Ascending aorta (tissue), 2 donors: ENCODE data around the gene GALNT16. TPM values are rescaled to one million over a fixed set of nuclear protein-coding genes. Genes with fewer than 3 reads are reported as not detected.

Experiments used
- DNase-seq, 2 donors: peaks; one replicate each; pipeline ENCODE4 v3.0.0-alpha.2; 2019; ENCODE audit warnings: low spot score in 2 of 2
- H3K27ac ChIP-seq, 2 donors: fragments of 200-600 bp; sonication (generic); one replicate each; pipeline ENCODE4 v1.5.1; 2016 to 2017; ENCODE audit warnings: mild to moderate bottlenecking in 1 of 2
- H3K27me3 ChIP-seq: fragments of 200-600 bp; sonication (generic); one replicate; pipeline ENCODE4 v1.5.1; 2017
- H3K36me3 ChIP-seq, 2 donors: fragments of 200-600 bp; sonication (generic); one replicate each; pipeline ENCODE4 v1.5.1; 2016
- H3K4me1 ChIP-seq, 2 donors: fragments of 200-600 bp; sonication (generic); one replicate each; pipeline ENCODE4 v1.5.1; 2016 to 2017; ENCODE audit warnings: mild to moderate bottlenecking in 1 of 2
- H3K4me3 ChIP-seq, 2 donors: fragments of 200-600 bp; sonication (generic); one replicate each; pipeline ENCODE4 v1.5.1; 2016 to 2017; ENCODE audit warnings: mild to moderate bottlenecking in 1 of 2
- H3K9me3 ChIP-seq, 2 donors: fragments of 200-600 bp; sonication (generic); one replicate each; pipeline ENCODE4 v1.5.1; 2016
- CTCF ChIP-seq, 3 experiments: fragments of 200-600 bp in 2 of 3; fragments of 450-650 bp in 1 of 3; sonication (generic) in 2 of 3; IDR thresholded peaks; one replicate each; pipeline ENCODE4 v1.5.1; 2016 to 2019; ENCODE audit warnings: antibody characterized with exemption in 3 of 3, mild to moderate bottlenecking in 1 of 3, moderate library complexity in 1 of 3
- intact Hi-C: fragments of 100-400 bp; cut with DNase I; formaldehyde crosslinking; loops from one replicate; pipeline ENCODE4 v1.15.1; 2023
- total RNA-seq: library from RNA; depleted of rRNA; stranded (reverse); fragments of >200 nt; gene quantifications from one replicate; pipeline ENCODE4 v1.1.0, GENCODE V29; 2016

Gene GALNT16
- total RNA-seq, 1 donor from 2014 or later = 38.0 TPM

- H3K27ac ChIP-seq = no peak overlapping the region
- no peak for TF ChIP-seq CTCF (IDR thresholded peaks at IDR 0.05)
- H3K4me1 ChIP-seq = no peaks in the 10 kb centered on the region
- H3K27me3 ChIP-seq = no peaks in the 10 kb centered on the region
- peaks cover 0 to 4% of the 10 kb centered on the region in 2 donors for H3K36me3 ChIP-seq
- DNase-seq = no peak
- intact Hi-C loops = no loop called here
- no peak overlapping the region for H3K4me3 ChIP-seq
- no peaks in the 10 kb centered on the region for H3K9me3 ChIP-seq
Observed at GRCh38 chr14:69370061-69370460, 110.1 kb downstream of the GALNT16 start.

GRCh38 chr14:69372146-69372545 is 112.2 kb downstream of the GALNT16 start:
- intact Hi-C loops = no loop called here
- H3K9me3 ChIP-seq = no peaks in the 10 kb centered on the region
- DNase-seq = no peak
- H3K27me3 ChIP-seq = no peaks in the 10 kb centered on the region
- no peaks in the 10 kb centered on the region for H3K4me1 ChIP-seq
- H3K4me3 ChIP-seq = no peak overlapping the region
- H3K27ac ChIP-seq = no peak overlapping the region
- H3K36me3 ChIP-seq = peaks cover 13 to 23% of the 10 kb centered on the region in 2 donors
- TF ChIP-seq CTCF (IDR thresholded peaks at IDR 0.05) = no peak

GRCh38 chr14:69373104-69373503 is 113.1 kb downstream of the GALNT16 start:
- H3K4me3 ChIP-seq = no peak overlapping the region
- DNase-seq = no peak
- no peak overlapping the region for H3K27ac ChIP-seq
- no peak for TF ChIP-seq CTCF (IDR thresholded peaks at IDR 0.05)
- H3K4me1 ChIP-seq = no peaks in the 10 kb centered on the region
- H3K27me3 ChIP-seq = no peaks in the 10 kb centered on the region
- H3K9me3 ChIP-seq = no peaks in the 10 kb centered on the region
- H3K36me3 ChIP-seq = peaks cover 13 to 23% of the 10 kb centered on the region in 2 donors
- intact Hi-C loops = no loop called here

GRCh38 chr14:69374235-69374634 is 114.3 kb downstream of the GALNT16 start:
- Histone ChIP-seq H3K36me3 (peaks cover 13 to 27% of the 10 kb centered on the region in 2 donors), H3K27ac (no peak overlapping the region), H3K9me3 (no peaks in the 10 kb centered on the region), H3K27me3 (no peaks in the 10 kb centered on the region), H3K4me1 (no peaks in the 10 kb centered on the region), H3K4me3 (no peak overlapping the region)
- TF ChIP-seq CTCF (IDR thresholded peaks at IDR 0.05) = no peak
- intact Hi-C loops = no loop called here
- DNase-seq = no peak

- Histone ChIP-seq H3K27me3 (no peaks in the 10 kb centered on the region), H3K4me3 (no peak overlapping the region), H3K4me1 (no peaks in the 10 kb centered on the region), H3K27ac (no peak overlapping the region), H3K36me3 (peaks cover 13 to 33% of the 10 kb centered on the region in 2 donors), H3K9me3 (no peaks in the 10 kb centered on the region)
- no peak for TF ChIP-seq CTCF (IDR thresholded peaks at IDR 0.05)
- no peak for DNase-seq
- intact Hi-C loops = no loop called here
Observed at GRCh38 chr14:69375182-69375581, 115.2 kb downstream of the GALNT16 start.

GRCh38 chr14:69375722-69376121 is 115.8 kb downstream of the GALNT16 start:
- Histone ChIP-seq H3K27me3 (no peaks in the 10 kb centered on the region), H3K36me3 (peaks cover 15 to 33% of the 10 kb centered on the region in 2 donors), H3K9me3 (no peaks in the 10 kb centered on the region), H3K4me1 (no peaks in the 10 kb centered on the region), H3K4me3 (no peak overlapping the region), H3K27ac (no peak overlapping the region)
- DNase-seq = no peak
- TF ChIP-seq CTCF (IDR thresholded peaks at IDR 0.05) = no peak
- intact Hi-C loops = no loop called here
